CD4-positive, CD25-positive, alpha-beta regulatory T cell (primary cell): ENCODE results near the gene HOXC11. TPM values are rescaled to one million over a fixed set of nuclear protein-coding genes. Genes with fewer than 3 reads are reported as not detected.

Experiments
- ATAC-seq, 2 donors: fragments of 150-1000 bp; cut with Tn5 transposase; one replicate each; pipeline ENCODE4 v1.10.0; 2021; ENCODE audit warnings: low read depth in 2 of 2, moderate number of reproducible peaks in 2 of 2, moderate library complexity in 1 of 2
- DNase-seq, 3 donors: peaks; one replicate each; pipeline versions ENCODE4 v3.0.0 to v3.0.0-alpha.2; 2012 to 2022; ENCODE audit warnings: mixed read lengths in 1 of 3
- H3K27ac ChIP-seq: one replicate; pipeline ENCODE4 v1.7.0; 2013; ENCODE audit warnings: mild to moderate bottlenecking, low read length; ENCODE audit not compliant: insufficient read depth, poor library complexity, severe bottlenecking
- H3K27me3 ChIP-seq: one replicate; pipeline ENCODE4 v1.7.0; 2013; ENCODE audit warnings: low read length; ENCODE audit not compliant: control insufficient read depth, insufficient read depth
- H3K36me3 ChIP-seq: one replicate; pipeline ENCODE4 v1.7.0; 2013; ENCODE audit warnings: mild to moderate bottlenecking, low read length, moderate library complexity; ENCODE audit not compliant: control insufficient read depth, insufficient read depth
- H3K4me1 ChIP-seq: 2 replicates; pipeline ENCODE4 v1.7.0; 2013; ENCODE audit warnings: mild to moderate bottlenecking, low read length; ENCODE audit not compliant: insufficient read depth, control insufficient read depth, poor library complexity, severe bottlenecking
- H3K4me3 ChIP-seq: one replicate; pipeline ENCODE4 v1.7.0; 2013; ENCODE audit warnings: low read depth, mild to moderate bottlenecking, low read length, moderate library complexity
- H3K9me3 ChIP-seq, 2 experiments: 1 replicate in 1 of 2; 2 replicates in 1 of 2; pipeline ENCODE4 v1.7.0; 2013; ENCODE audit warnings: low read length in 2 of 2, mild to moderate bottlenecking in 1 of 2, moderate library complexity in 1 of 2; ENCODE audit not compliant: control insufficient read depth in 2 of 2
- H3K27ac Mint-ChIP-seq, 3 donors: one replicate each; pipeline ENCODE4 v1.8.0; 2020 to 2022; ENCODE audit warnings: mild to moderate bottlenecking in 3 of 3, mixed read lengths in 3 of 3, moderate library complexity in 2 of 3
- H3K27me3 Mint-ChIP-seq: one replicate; pipeline ENCODE4 v1.8.0; 2022; ENCODE audit warnings: mild to moderate bottlenecking, mixed read lengths
- H3K36me3 Mint-ChIP-seq: one replicate; pipeline ENCODE4 v1.8.0; 2020; ENCODE audit warnings: mixed read lengths
- H3K4me1 Mint-ChIP-seq, 4 donors: one replicate each; pipeline ENCODE4 v1.8.0; 2020 to 2022; ENCODE audit warnings: mixed read lengths in 4 of 4, mild to moderate bottlenecking in 1 of 4
- H3K4me3 Mint-ChIP-seq, 4 donors: one replicate each; pipeline ENCODE4 v1.8.0; 2020 to 2022; ENCODE audit warnings: mild to moderate bottlenecking in 4 of 4, mixed read lengths in 4 of 4, moderate library complexity in 3 of 4
- H3K9me3 Mint-ChIP-seq, 7 donors: one replicate each; pipeline ENCODE4 v1.8.0; 2020 to 2022; ENCODE audit warnings: mixed read lengths in 7 of 7, mild to moderate bottlenecking in 3 of 7, moderate library complexity in 2 of 7
- polyA plus RNA-seq, 4 donors: library from polyadenylated mRNA; unstranded; fragments of 300-500 nt; fragmentation: Illumina TruSeq; gene quantifications; one replicate each; pipeline ENCODE4 v1.2.3, GENCODE V29; 2021
- total RNA-seq: library from RNA; stranded (reverse); gene quantifications from one replicate; pipeline ENCODE4 v1.2.3, GENCODE V29; 2022

HOXC11 gene
- total and polyA plus RNA-seq, 5 donors from 2014 or later = not detected

DNA sequence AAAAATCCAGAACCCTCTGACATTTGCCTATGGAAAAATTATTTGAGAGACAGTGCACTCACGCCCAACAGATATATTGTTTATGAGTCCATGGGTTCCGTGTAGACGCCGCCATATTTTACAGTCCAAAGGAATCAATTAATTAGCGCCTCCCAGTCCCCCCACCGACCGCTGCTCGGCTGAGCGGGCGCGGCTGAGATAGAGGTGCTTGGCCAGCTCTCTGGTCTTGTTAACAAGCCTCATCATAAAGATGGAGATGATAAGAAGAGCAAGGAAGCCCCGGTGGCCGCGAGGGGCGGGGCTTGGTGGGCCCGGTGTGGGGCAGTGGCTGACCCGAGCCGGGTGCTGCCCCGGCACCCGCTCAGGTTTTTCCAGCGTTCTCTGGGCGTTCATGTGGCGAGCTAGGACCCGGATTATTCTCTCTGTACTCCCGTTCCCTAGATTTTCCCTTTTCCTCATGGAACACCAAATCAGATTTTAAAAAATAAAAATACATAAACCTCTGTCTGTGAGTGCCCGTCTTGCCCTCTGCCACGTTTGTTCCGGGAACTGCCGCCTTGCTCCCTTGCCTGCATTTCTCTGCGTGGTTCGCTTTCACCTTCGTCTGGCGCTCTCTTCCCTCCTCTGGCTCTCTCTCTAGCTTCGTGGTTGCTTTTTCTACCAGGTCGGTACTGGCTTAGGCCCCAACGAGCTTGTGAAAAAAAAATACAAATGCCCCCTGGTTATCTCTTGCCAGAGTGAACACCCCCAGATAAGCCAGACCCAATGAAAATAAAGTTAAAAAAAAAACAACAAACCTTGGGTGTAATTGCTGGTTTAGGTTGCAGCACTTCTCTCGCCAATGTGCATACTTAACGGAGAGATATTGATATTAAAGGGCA, 9.3 kb upstream of the HOXC11 start:
- ATAC-seq (no peak), DNase-seq (no peak)
- H3K36me3 ChIP-seq = no peaks in the 10 kb centered on the region
- H3K27me3 Mint-ChIP-seq = peaks cover 93% of the 10 kb centered on the region
- no peaks in the 10 kb centered on the region for H3K9me3 ChIP-seq
- H3K27me3 ChIP-seq = peaks cover 73% of the 10 kb centered on the region
- peaks cover 0 to 50% (median 27%) of the 10 kb centered on the region in 4 donors for H3K4me1 Mint-ChIP-seq
- no peak overlapping the region for H3K4me3 ChIP-seq
- peaks cover 25% of the 10 kb centered on the region for H3K4me1 ChIP-seq
- H3K36me3 Mint-ChIP-seq = no peaks in the 10 kb centered on the region
- peak overlapping the region in 1 of 4 donors; percentile 28 for H3K4me3 Mint-ChIP-seq
- no peak overlapping the region for H3K27ac Mint-ChIP-seq
- peaks cover 0 to 4% (median 1%) of the 10 kb centered on the region in 7 donors for H3K9me3 Mint-ChIP-seq
- no peak overlapping the region for H3K27ac ChIP-seq

DNA sequence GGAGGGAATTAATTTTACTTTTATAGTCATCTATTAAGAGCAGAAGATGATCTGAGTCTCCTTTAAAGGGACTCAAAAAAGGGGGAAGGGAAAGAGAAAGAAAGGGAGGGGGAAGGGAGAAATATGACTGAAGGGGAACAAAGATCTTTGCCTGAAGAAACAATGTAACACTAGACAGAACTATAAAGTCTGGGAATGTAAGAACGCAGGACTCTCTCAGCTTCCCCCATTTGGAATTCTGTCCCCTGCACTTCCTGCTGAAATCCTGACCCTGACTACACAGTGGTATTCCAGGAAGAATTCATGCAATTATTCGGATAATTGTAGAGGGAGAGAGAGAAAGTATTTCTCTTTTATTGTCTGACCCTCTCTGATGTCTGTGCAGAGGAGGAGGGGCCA, 8.6 kb upstream of the HOXC11 start:
- DNase-seq (no peak), ATAC-seq (no peak)
- peaks cover 25% of the 10 kb centered on the region for H3K4me1 ChIP-seq
- H3K9me3 Mint-ChIP-seq = peaks cover 0 to 4% (median 1%) of the 10 kb centered on the region in 7 donors
- H3K27me3 Mint-ChIP-seq = peaks cover 93% of the 10 kb centered on the region
- no peaks in the 10 kb centered on the region for H3K36me3 Mint-ChIP-seq
- H3K27me3 ChIP-seq = peaks cover 74% of the 10 kb centered on the region
- no peaks in the 10 kb centered on the region for H3K36me3 ChIP-seq
- H3K4me1 Mint-ChIP-seq = peaks cover 0 to 50% (median 27%) of the 10 kb centered on the region in 4 donors
- no peak overlapping the region for H3K27ac Mint-ChIP-seq
- H3K4me3 ChIP-seq = no peak overlapping the region
- H3K27ac ChIP-seq = no peak overlapping the region
- H3K9me3 ChIP-seq = no peaks in the 10 kb centered on the region
- peak overlapping the region in 2 of 4 donors; percentile 6 to 28 for H3K4me3 Mint-ChIP-seq

DNA sequence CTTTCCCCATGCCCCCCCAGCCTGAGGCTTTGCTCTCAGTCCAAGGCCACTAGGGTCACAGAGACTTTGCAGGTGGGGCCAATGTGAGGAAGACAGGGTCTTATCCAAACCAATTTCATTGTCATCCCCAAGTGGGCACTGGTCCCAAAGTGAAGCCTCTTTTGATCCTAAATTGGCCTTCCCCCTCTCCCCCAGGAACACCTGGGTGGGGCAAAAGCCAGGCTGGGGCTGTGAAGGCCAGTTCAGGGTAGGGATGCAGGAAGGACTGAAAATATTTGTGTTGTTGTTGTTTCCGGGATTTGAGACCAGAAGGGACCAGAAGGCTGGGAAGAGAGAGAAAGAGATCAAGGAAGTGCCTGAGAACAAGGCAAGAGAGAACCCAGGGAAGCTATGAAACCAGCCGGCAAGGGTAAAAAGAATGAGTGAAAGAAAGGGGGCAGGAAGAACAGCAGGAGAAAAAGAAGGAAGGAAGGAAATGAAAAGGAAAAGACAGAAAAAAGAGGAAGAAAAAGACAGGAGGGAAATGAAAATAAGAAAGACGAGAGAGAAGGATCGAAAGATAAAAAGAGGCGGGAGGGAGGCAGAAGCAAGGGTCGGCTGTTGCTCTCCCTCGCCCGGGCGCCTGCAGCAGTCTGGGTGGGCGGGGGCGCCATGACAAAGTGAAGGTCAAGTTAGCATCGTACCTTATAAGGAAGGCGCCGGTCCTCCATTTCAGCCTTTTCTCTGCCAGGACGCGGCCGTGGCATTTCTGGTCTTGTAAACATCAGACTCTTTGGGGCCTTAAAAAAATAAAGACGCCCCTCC, 7.4 kb upstream of the HOXC11 start:
- Mint-ChIP-seq H3K27me3 (peaks cover 93% of the 10 kb centered on the region), H3K4me1 (peaks cover 0 to 47% (median 21%) of the 10 kb centered on the region in 4 donors), H3K9me3 (peaks cover 0 to 4% (median 1%) of the 10 kb centered on the region in 7 donors), H3K36me3 (no peaks in the 10 kb centered on the region), H3K4me3 (peak overlapping the region in 3 of 4 donors; percentile 33 to 85 (median 81)), H3K27ac (no peak overlapping the region)
- H3K27ac ChIP-seq = no peak overlapping the region
- H3K9me3 ChIP-seq = no peaks in the 10 kb centered on the region
- no peaks in the 10 kb centered on the region for H3K36me3 ChIP-seq
- peaks cover 25% of the 10 kb centered on the region for H3K4me1 ChIP-seq
- ATAC-seq = no peak
- no peak for DNase-seq
- peaks cover 74% of the 10 kb centered on the region for H3K27me3 ChIP-seq
- H3K4me3 ChIP-seq = no peak overlapping the region

DNA sequence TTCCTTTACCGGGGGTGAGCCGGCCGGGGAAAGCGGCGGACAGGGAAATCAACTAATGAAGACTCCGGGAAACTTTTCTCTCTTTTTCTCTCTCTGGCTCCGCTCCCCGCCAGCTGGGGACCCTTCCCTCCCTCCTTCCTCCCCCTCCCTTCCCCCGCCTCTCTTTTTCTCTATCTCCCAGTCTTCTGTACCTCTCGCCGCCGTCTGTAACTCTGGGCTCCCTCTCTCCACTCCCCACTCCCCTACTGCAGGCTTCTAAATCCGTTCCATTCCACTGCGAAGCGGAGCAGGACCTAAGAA, 6.9 kb upstream of the HOXC11 start:
- no peak overlapping the region for H3K27ac Mint-ChIP-seq
- no peak for ATAC-seq
- H3K27me3 Mint-ChIP-seq = peaks cover 95% of the 10 kb centered on the region
- peak overlapping the region in 2 of 4 donors; percentile 33 to 81 for H3K4me3 Mint-ChIP-seq
- no peak for DNase-seq
- no peaks in the 10 kb centered on the region for H3K36me3 ChIP-seq
- H3K9me3 Mint-ChIP-seq = peaks cover 0 to 4% (median 1%) of the 10 kb centered on the region in 7 donors
- H3K36me3 Mint-ChIP-seq = no peaks in the 10 kb centered on the region
- H3K27me3 ChIP-seq = peaks cover 80% of the 10 kb centered on the region
- H3K27ac ChIP-seq = no peak overlapping the region
- H3K9me3 ChIP-seq = no peaks in the 10 kb centered on the region
- peaks cover 24% of the 10 kb centered on the region for H3K4me1 ChIP-seq
- peaks cover 0 to 47% (median 20%) of the 10 kb centered on the region in 4 donors for H3K4me1 Mint-ChIP-seq
- H3K4me3 ChIP-seq = no peak overlapping the region

DNA sequence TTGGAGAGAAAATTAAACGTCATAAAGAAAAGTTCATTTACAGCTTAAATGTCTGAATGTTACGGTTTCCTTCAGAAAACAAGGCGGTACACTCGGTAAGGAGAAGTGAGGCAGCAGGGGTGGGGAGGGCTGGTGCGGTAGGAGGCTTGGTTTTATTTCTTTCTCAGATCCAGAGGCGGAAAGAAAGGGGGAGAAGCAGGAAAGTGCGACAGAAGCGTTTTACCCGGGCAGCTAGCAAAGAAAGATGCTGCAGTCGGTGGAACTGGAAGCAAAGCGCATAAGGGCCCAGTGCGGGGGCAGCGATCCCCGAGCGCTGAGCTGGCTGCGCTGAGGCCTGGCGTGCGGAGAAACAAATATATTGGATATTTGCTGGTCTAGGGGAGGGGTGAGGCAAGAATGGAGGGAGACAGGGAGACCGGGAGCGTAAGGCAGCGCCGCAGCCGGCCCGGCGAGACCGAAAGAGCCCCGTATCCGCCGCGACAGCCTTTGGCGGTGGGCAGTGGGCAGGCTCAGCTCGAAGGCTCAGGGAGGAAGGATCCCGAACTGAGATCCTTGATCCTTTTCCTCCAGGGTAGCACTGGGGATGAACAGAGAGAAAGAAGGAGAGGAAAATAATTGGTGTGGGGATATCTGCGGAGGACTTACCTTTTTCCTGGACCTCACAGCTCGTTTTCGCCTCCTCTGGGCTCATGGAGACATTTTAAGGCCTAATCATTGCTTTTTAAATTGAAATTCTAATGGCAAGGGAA, 6.4 kb upstream of the HOXC11 start:
- H3K9me3 ChIP-seq = no peaks in the 10 kb centered on the region
- no peak overlapping the region for H3K27ac ChIP-seq
- no peak overlapping the region for H3K4me3 ChIP-seq
- H3K36me3 Mint-ChIP-seq = no peaks in the 10 kb centered on the region
- no peak for DNase-seq
- H3K27me3 Mint-ChIP-seq = peaks cover 99% of the 10 kb centered on the region
- H3K4me1 Mint-ChIP-seq = peaks cover 0 to 47% (median 20%) of the 10 kb centered on the region in 4 donors
- H3K36me3 ChIP-seq = no peaks in the 10 kb centered on the region
- peak overlapping the region in 2 of 4 donors; percentile 59 to 81 for H3K4me3 Mint-ChIP-seq
- H3K9me3 Mint-ChIP-seq = peaks cover 0 to 4% (median 1%) of the 10 kb centered on the region in 7 donors
- peak overlapping the region in 1 of 3 donors; percentile 76 for H3K27ac Mint-ChIP-seq
- H3K27me3 ChIP-seq = peaks cover 85% of the 10 kb centered on the region
- H3K4me1 ChIP-seq = peaks cover 22% of the 10 kb centered on the region
- ATAC-seq = no peak

DNA sequence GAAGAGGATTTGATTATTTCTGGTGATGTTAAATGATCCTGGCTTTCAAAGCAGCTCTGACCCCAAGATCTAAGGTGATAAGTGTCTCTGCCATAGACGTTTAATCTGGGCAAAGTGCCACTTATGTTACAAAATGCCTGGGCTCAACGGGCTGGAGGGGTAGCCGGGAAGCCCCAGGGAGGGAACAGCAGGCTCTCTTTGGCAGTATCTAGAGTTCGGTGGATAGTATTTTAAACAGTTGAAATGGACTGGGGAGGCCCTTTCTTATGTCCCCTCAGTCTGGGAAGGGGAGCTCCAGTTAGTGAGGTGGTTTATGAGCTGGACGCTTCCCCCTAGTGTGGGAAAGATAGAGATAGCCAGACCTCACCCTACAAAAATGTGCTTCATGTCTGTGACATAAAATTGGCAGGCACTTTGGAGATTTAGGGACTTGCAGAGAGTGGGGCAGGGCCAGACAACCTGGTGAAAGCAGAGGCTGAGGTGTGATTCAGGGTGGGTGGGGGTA, 5.5 kb upstream of the HOXC11 start:
- Mint-ChIP-seq H3K27ac (no peak overlapping the region), H3K4me3 (peak overlapping the region in 1 of 4 donors; percentile 81), H3K9me3 (peaks cover 0 to 10% (median 1%) of the 10 kb centered on the region in 7 donors), H3K27me3 (peaks cover 99% of the 10 kb centered on the region), H3K36me3 (no peaks in the 10 kb centered on the region), H3K4me1 (peaks cover 0 to 44% (median 20%) of the 10 kb centered on the region in 4 donors)
- no peak overlapping the region for H3K4me3 ChIP-seq
- peaks cover 0 to under 1% of the 10 kb centered on the region in 2 experiments for H3K9me3 ChIP-seq
- no peaks in the 10 kb centered on the region for H3K36me3 ChIP-seq
- DNase-seq = no peak
- no peak overlapping the region for H3K27ac ChIP-seq
- no peak for ATAC-seq
- H3K27me3 ChIP-seq = peaks cover 85% of the 10 kb centered on the region
- peaks cover 22% of the 10 kb centered on the region for H3K4me1 ChIP-seq
